HCT116 (cell line): ENCODE data around the gene DOCK10. TPM values are rescaled to one million over a fixed set of nuclear protein-coding genes. Genes with fewer than 3 reads are reported as not detected.

Experiments used
- ATAC-seq: fragments of 200-7000 bp; cut with Tn5 transposase; 2 replicates; pipeline ENCODE4 v1.9.1; 2020; ENCODE audit warnings: mild to moderate bottlenecking, moderate library complexity
- BruUV-seq: library from RNA; stranded (reverse); fragments of 400-500 nt; replicated peaks from 2 replicates; lab custom pipeline; 2021; lab: Mats Ljungman, UMichigan
- CTCF ChIA-PET: fragments of 300-600 bp; sonication (Branson Sonifier 250); formaldehyde crosslinking; loops from one replicate; lab custom pipeline; 2021; ENCODE audit warnings: antibody characterized with exemption; lab: Charles Lee
- POLR2A ChIA-PET: fragments of 300-600, 350-600 bp; sonication (Branson Sonifier 250); formaldehyde crosslinking; loops from one replicate; lab custom pipeline; 2021; ENCODE audit warnings: antibody characterized with exemption; lab: Charles Lee
- RAD21 ChIA-PET, 2 experiments: fragments of 300-600 bp; sonication (Branson Sonifier 250); formaldehyde crosslinking; loops; one replicate each; lab custom pipeline; 2023; ENCODE audit warnings: low total read pairs in 2 of 2; ENCODE audit not compliant: uncharacterized antibody in 2 of 2, unreplicated experiment in 2 of 2, low non-redundant PET in 1 of 2; lab: Charles Lee
- DNase-seq: peaks from one replicate; pipeline ENCODE4 v3.0.0-alpha.2; 2010; ENCODE audit warnings: low read depth, low spot score
- H2AFZ ChIP-seq: fragments of 200-600 bp; shearing (Covaris generic), sonication (generic); 2 replicates; pipeline ENCODE4 v1.6.1; 2017; ENCODE audit warnings: low read depth, mixed run types, mixed read lengths, antibody characterized with exemption, low read length; ENCODE audit not compliant: poor library complexity, severe bottlenecking
- H3K27ac ChIP-seq: 2 replicates; pipeline ENCODE4 v1.5.1; 2012; ENCODE audit warnings: low read depth, low read length
- H3K27me3 ChIP-seq: fragments of 200-600 bp; sonication (generic); 2 replicates; pipeline ENCODE4 v1.6.1; 2016; ENCODE audit warnings: mixed run types, low read length, mixed read lengths; ENCODE audit not compliant: insufficient read depth
- H3K36me3 ChIP-seq, 2 experiments: fragments of 200-500 bp in 1 of 2; fragments of 200-600 bp in 1 of 2; sonication (Bioruptor generic) in 1 of 2; sonication (generic) in 1 of 2; 2 replicates each; pipeline versions ENCODE4 v1.5.1 to v1.6.1; 2014 to 2016; ENCODE audit warnings: low read length in 2 of 2, inconsistent platforms in 1 of 2, mixed read lengths in 1 of 2, mixed run types in 1 of 2; ENCODE audit not compliant: insufficient read depth in 2 of 2, control insufficient read depth in 1 of 2
- H3K4me1 ChIP-seq, 2 experiments: fragments of 200-600 bp in 1 of 2; sonication (generic) in 1 of 2; 2 replicates each; pipeline versions ENCODE4 v1.5.1 to v1.6.1; 2012 to 2017; ENCODE audit warnings: low read length in 2 of 2, inconsistent platforms in 1 of 2, mild to moderate bottlenecking in 1 of 2, mixed read lengths in 1 of 2, mixed run types in 1 of 2, moderate library complexity in 1 of 2; ENCODE audit not compliant: insufficient read depth in 2 of 2, control insufficient read depth in 1 of 2
- H3K4me2 ChIP-seq: fragments of 200-600 bp; sonication (generic); 2 replicates; pipeline ENCODE4 v1.6.1; 2017; ENCODE audit warnings: mixed run types, low read length, mixed read lengths
- H3K4me3 ChIP-seq, 2 experiments: fragments of 200-600 bp in 1 of 2; sonication (generic) in 1 of 2; replicated peaks in 1 of 2; 2 replicates each; pipeline ENCODE4 v1.5.1; 2011 to 2016; ENCODE audit warnings: low read length in 2 of 2, control low read depth in 1 of 2, low read depth in 1 of 2, mild to moderate bottlenecking in 1 of 2, mixed read lengths in 1 of 2, mixed run types in 1 of 2
- H3K79me2 ChIP-seq: fragments of 200-600 bp; sonication (generic); 2 replicates; pipeline ENCODE4 v1.6.1; 2017; ENCODE audit warnings: mild to moderate bottlenecking, mixed run types, low read length, moderate library complexity, mixed read lengths; ENCODE audit not compliant: insufficient read depth
- H3K9ac ChIP-seq: fragments of 200-600 bp; sonication (generic); 2 replicates; pipeline ENCODE4 v1.6.1; 2016; ENCODE audit warnings: low read length, mixed read lengths
- H3K9me2 ChIP-seq: fragments of 200-600 bp; sonication (generic), shearing (Covaris generic); 2 replicates; pipeline ENCODE4 v1.6.1; 2017; ENCODE audit warnings: mixed run types, mild to moderate bottlenecking, moderate library complexity; ENCODE audit not compliant: insufficient read depth
- H3K9me3 ChIP-seq, 2 experiments: fragments of 200-500 bp in 1 of 2; fragments of 200-600 bp in 1 of 2; sonication (Bioruptor generic) in 1 of 2; sonication (generic) in 1 of 2; 2 replicates each; pipeline ENCODE4 v1.6.1; 2014 to 2017; ENCODE audit warnings: low read length in 2 of 2, mixed read lengths in 2 of 2, inconsistent platforms in 1 of 2, low read depth in 1 of 2, mild to moderate bottlenecking in 1 of 2, mixed run types in 1 of 2, moderate library complexity in 1 of 2; ENCODE audit not compliant: control insufficient read depth in 1 of 2, insufficient read depth in 1 of 2
- H4K20me1 ChIP-seq: fragments of 200-600 bp; sonication (generic), shearing (Covaris generic); 2 replicates; pipeline ENCODE4 v1.6.1; 2017; ENCODE audit warnings: mixed run types, mild to moderate bottlenecking, moderate library complexity; ENCODE audit not compliant: insufficient read depth
- CTCF ChIP-seq, 3 experiments: fragments of 200-600 bp in 1 of 3; sonication (generic) in 1 of 3; IDR thresholded peaks in 2 of 3; conservative IDR thresholded peaks in 1 of 3; 2 replicates each; pipeline ENCODE4 v1.5.1; 2012 to 2017; ENCODE audit warnings: low read depth in 2 of 3, low read length in 2 of 3, antibody characterized with exemption in 1 of 3, borderline replicate concordance in 1 of 3, control low read depth in 1 of 3, mild to moderate bottlenecking in 1 of 3, mixed read lengths in 1 of 3, mixed run types in 1 of 3, moderate library complexity in 1 of 3; ENCODE audit not compliant: insufficient read depth in 1 of 3
- EGR1 ChIP-seq: IDR thresholded peaks from 2 replicates; pipeline ENCODE4 v1.6.1; 2012; ENCODE audit warnings: low read depth
- ELF1 ChIP-seq: IDR thresholded peaks from 2 replicates; pipeline ENCODE4 v1.6.1; 2012; ENCODE audit warnings: low read depth, borderline replicate concordance
- EZH2 ChIP-seq: fragments of 200-600 bp; sonication (generic); IDR thresholded peaks from 2 replicates; pipeline ENCODE4 v1.6.1; 2017; ENCODE audit warnings: antibody characterized with exemption, mixed run types
- EZH2phosphoT487 ChIP-seq: fragments of 200-600 bp; IDR thresholded peaks from 2 replicates; pipeline ENCODE4 v1.6.1; 2018; ENCODE audit warnings: antibody characterized with exemption, borderline replicate concordance
- FOSL1 ChIP-seq: IDR thresholded peaks from 2 replicates; pipeline ENCODE4 v1.6.1; 2012; ENCODE audit warnings: low read depth
- JUND ChIP-seq: IDR thresholded peaks from 2 replicates; pipeline ENCODE4 v1.6.1; 2012
- POLR2A ChIP-seq: IDR thresholded peaks from 2 replicates; pipeline ENCODE4 v1.7.0; 2011; ENCODE audit warnings: borderline replicate concordance; ENCODE audit not compliant: insufficient read depth, insufficient read length; ENCODE audit errors: extremely low read depth
- POLR2AphosphoS5 ChIP-seq: IDR thresholded peaks from 2 replicates; pipeline ENCODE4 v1.6.1; 2011; ENCODE audit warnings: mild to moderate bottlenecking, low read depth, low read length, moderate library complexity
- RAD21 ChIP-seq: IDR thresholded peaks from 2 replicates; pipeline ENCODE4 v1.6.1; 2012; ENCODE audit warnings: low read depth, mild to moderate bottlenecking
- SIN3A ChIP-seq: IDR thresholded peaks from 2 replicates; pipeline ENCODE4 v1.6.1; 2012; ENCODE audit warnings: low read depth
- SP1 ChIP-seq: IDR thresholded peaks from 2 replicates; pipeline ENCODE4 v1.6.1; 2012; ENCODE audit warnings: low read depth
- SRF ChIP-seq: IDR thresholded peaks from 2 replicates; pipeline ENCODE4 v1.6.1; 2012; ENCODE audit warnings: low read depth
- YY1 ChIP-seq: IDR thresholded peaks from 2 replicates; pipeline ENCODE4 v1.6.1; 2011; ENCODE audit warnings: low read length, low read depth, moderate library complexity, mild to moderate bottlenecking; ENCODE audit not compliant: insufficient replicate concordance; ENCODE audit errors: extremely low read depth
- ZFX ChIP-seq: fragments of 450-650 bp; IDR thresholded peaks from 2 replicates; pipeline ENCODE4 v1.6.1; 2017
- ZNF274 ChIP-seq: fragments of 200-500 bp; sonication (Bioruptor generic); IDR thresholded peaks from 2 replicates; pipeline ENCODE4 v1.6.1; 2014; ENCODE audit warnings: mild to moderate bottlenecking, low read depth, low read length, inconsistent platforms
- intact Hi-C: fragments of 100-400 bp; cut with micrococcal nuclease; formaldehyde crosslinking; loops from 2 replicates; pipeline ENCODE4 v1.10.0; 2022
- total RNA-seq: library from RNA; stranded (reverse); gene quantifications from one replicate; pipeline ENCODE4 v1.2.1, GENCODE V29; 2021; ENCODE audit not compliant: unreplicated experiment
- TF ChIP-seq, protein P1 (sequence below): IDR thresholded peaks from 2 replicates; pipeline ENCODE4 v1.6.1; 2012
- TF ChIP-seq, protein P2 (sequence below): IDR thresholded peaks from 2 replicates; pipeline ENCODE4 v1.6.1; 2011; ENCODE audit warnings: mild to moderate bottlenecking, low read length, moderate library complexity; ENCODE audit not compliant: insufficient replicate concordance; ENCODE audit errors: extremely low read depth
- TF ChIP-seq, protein P3 (sequence below): IDR thresholded peaks from 2 replicates; pipeline ENCODE4 v1.6.1; 2012; ENCODE audit warnings: low read depth

The DOCK10 gene
- total RNA-seq, 1 experiment from 2014 or later, result 0.54 TPM

DNA sequence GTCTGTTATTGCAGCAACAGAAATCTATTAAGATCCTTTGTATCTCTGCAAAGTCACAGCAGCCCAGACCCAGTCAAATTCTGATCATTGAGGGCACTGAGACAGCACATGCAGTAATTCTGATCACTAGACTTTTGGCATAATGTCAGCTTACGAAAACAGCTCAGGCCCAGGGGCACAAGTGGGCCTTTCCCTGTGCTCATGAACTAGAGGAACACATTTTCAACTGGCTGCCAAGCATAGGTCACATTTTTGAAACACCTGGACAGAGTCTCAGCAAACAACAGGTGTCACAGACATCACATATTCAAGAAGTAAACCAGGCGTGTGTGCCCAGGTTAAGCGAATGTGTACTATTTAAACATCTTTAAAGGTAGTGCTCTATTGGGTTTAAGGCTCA lies 13.7 kb downstream of the DOCK10 start:
- Histone ChIP-seq H3K4me2 (no peak overlapping the region), H4K20me1 (no peaks in the 10 kb centered on the region), H3K4me1 (no peaks in the 10 kb centered on the region)
- intact Hi-C loops, result no loop called here
- TF ChIP-seq CTCF (IDR thresholded peaks at IDR 0.05 in 2 of 3, conservative IDR thresholded peaks at IDR 0.05 in 1 of 3; ENCODE audit: borderline replicate concordance in 1 of 3, insufficient read depth in 1 of 3, low read depth in 2 of 3, low read length in 2 of 3) (no peak), JUND (no peak), SIN3A (no peak), RAD21 (no peak), EZH2phosphoT487 (no peak), SRF (no peak), POLR2AphosphoS5 (no peak), POLR2A (no peak), ZNF274 (no peak), SP1 (no peak), FOSL1 (no peak), ELF1 (no peak), EZH2 (no peak), ZFX (no peak), EGR1 (no peak), YY1 (no peak)
- TF ChIP-seq, protein P1, sequence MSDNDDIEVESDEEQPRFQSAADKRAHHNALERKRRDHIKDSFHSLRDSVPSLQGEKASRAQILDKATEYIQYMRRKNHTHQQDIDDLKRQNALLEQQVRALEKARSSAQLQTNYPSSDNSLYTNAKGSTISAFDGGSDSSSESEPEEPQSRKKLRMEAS, result no peak
- TF ChIP-seq, protein P2, sequence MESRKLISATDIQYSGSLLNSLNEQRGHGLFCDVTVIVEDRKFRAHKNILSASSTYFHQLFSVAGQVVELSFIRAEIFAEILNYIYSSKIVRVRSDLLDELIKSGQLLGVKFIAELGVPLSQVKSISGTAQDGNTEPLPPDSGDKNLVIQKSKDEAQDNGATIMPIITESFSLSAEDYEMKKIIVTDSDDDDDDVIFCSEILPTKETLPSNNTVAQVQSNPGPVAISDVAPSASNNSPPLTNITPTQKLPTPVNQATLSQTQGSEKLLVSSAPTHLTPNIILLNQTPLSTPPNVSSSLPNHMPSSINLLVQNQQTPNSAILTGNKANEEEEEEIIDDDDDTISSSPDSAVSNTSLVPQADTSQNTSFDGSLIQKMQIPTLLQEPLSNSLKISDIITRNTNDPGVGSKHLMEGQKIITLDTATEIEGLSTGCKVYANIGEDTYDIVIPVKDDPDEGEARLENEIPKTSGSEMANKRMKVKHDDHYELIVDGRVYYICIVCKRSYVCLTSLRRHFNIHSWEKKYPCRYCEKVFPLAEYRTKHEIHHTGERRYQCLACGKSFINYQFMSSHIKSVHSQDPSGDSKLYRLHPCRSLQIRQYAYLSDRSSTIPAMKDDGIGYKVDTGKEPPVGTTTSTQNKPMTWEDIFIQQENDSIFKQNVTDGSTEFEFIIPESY, result no peak
- TF ChIP-seq, protein P3, sequence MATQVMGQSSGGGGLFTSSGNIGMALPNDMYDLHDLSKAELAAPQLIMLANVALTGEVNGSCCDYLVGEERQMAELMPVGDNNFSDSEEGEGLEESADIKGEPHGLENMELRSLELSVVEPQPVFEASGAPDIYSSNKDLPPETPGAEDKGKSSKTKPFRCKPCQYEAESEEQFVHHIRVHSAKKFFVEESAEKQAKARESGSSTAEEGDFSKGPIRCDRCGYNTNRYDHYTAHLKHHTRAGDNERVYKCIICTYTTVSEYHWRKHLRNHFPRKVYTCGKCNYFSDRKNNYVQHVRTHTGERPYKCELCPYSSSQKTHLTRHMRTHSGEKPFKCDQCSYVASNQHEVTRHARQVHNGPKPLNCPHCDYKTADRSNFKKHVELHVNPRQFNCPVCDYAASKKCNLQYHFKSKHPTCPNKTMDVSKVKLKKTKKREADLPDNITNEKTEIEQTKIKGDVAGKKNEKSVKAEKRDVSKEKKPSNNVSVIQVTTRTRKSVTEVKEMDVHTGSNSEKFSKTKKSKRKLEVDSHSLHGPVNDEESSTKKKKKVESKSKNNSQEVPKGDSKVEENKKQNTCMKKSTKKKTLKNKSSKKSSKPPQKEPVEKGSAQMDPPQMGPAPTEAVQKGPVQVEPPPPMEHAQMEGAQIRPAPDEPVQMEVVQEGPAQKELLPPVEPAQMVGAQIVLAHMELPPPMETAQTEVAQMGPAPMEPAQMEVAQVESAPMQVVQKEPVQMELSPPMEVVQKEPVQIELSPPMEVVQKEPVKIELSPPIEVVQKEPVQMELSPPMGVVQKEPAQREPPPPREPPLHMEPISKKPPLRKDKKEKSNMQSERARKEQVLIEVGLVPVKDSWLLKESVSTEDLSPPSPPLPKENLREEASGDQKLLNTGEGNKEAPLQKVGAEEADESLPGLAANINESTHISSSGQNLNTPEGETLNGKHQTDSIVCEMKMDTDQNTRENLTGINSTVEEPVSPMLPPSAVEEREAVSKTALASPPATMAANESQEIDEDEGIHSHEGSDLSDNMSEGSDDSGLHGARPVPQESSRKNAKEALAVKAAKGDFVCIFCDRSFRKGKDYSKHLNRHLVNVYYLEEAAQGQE, result no peak
- TF ChIP-seq, all 23 proteins: peak for 0
- H3K79me2 ChIP-seq, result no peaks in the 10 kb centered on the region
- no peaks in the 10 kb centered on the region for H3K36me3 ChIP-seq
- ChIA-PET CTCF (no interaction called here), POLR2A (no interaction called here), RAD21 (no interaction called here)
- DNase-seq (no peak), ATAC-seq (no peak)
- H3K9me3 ChIP-seq, result no peaks in the 10 kb centered on the region
- BruUV-seq, result no TSS peak
- H3K27me3 ChIP-seq, result no peaks in the 10 kb centered on the region
- H3K4me3 ChIP-seq, result no peak overlapping the region
- no peak overlapping the region for H3K27ac ChIP-seq
- H3K9me2 ChIP-seq, result no peaks in the 10 kb centered on the region
- no peak overlapping the region for H2AFZ ChIP-seq
- no peak overlapping the region for H3K9ac ChIP-seq
